H1 (cell line): Measurements from ENCODE around the gene THAP11. TPM values are rescaled to one million over a fixed set of nuclear protein-coding genes. Genes with fewer than 3 reads are reported as not detected.

ENCODE experiments used
- CTCF ChIA-PET: fragments of 300-600 bp; sonication (Branson Sonifier 250); formaldehyde crosslinking; loops from one replicate; lab custom pipeline; 2021; ENCODE audit not compliant: partially characterized antibody; lab: Charles Lee
- POLR2A ChIA-PET: fragments of 300-600 bp; sonication (Branson Sonifier 250); formaldehyde crosslinking; loops from one replicate; lab custom pipeline; 2021; ENCODE audit warnings: inconsistent platforms; ENCODE audit not compliant: partially characterized antibody; lab: Charles Lee
- DNase-seq, 2 experiments: peaks; one replicate each; pipeline versions ENCODE4 v3.0.0 to v3.0.0-alpha.2; 2010 to 2022; ENCODE audit warnings: low spot score in 2 of 2, low read depth in 1 of 2, mixed read lengths in 1 of 2
- FAIRE-seq: peaks from 2 replicates; lab custom pipeline; 2011; peaks lifted over from hg19 to GRCh38; lab: Jason Lieb, UNC
- H2AFZ ChIP-seq: 2 replicates; pipeline ENCODE4 v1.8.1; 2012; ENCODE audit warnings: low read length, inconsistent platforms
- H2AK5ac ChIP-seq: 2 replicates; pipeline ENCODE4 v1.6.1; 2013; ENCODE audit warnings: low read depth, low read length
- H2BK120ac ChIP-seq: replicated peaks from 2 replicates; pipeline ENCODE3; 2013; ENCODE audit warnings: low read depth, low read length, inconsistent platforms
- H2BK12ac ChIP-seq: 2 replicates; pipeline ENCODE4 v1.6.1; 2013; ENCODE audit warnings: low read depth, low read length
- H2BK15ac ChIP-seq: 2 replicates; pipeline ENCODE4 v1.6.1; 2013; ENCODE audit warnings: low read length
- H2BK20ac ChIP-seq: 2 replicates; pipeline ENCODE4 v1.6.1; 2013; ENCODE audit warnings: low read length
- H2BK5ac ChIP-seq: 2 replicates; pipeline ENCODE4 v1.6.1; 2013; ENCODE audit warnings: low read depth, low read length
- H3K14ac ChIP-seq: 2 replicates; pipeline ENCODE4 v1.6.1; 2013; ENCODE audit warnings: inconsistent platforms; ENCODE audit not compliant: insufficient read length
- H3K18ac ChIP-seq: 2 replicates; pipeline ENCODE4 v1.6.1; 2013; ENCODE audit warnings: low read length; ENCODE audit errors: extremely low read depth
- H3K23ac ChIP-seq: 2 replicates; pipeline ENCODE4 v1.6.1; 2013; ENCODE audit warnings: inconsistent platforms; ENCODE audit not compliant: insufficient read length
- H3K23me2 ChIP-seq: 2 replicates; pipeline ENCODE4 v1.6.1; 2013; ENCODE audit warnings: low read depth, low read length
- H3K27ac ChIP-seq: 2 replicates; pipeline ENCODE4 v1.6.1; 2011; ENCODE audit warnings: low read depth, low read length, inconsistent platforms
- H3K27me3 ChIP-seq, 4 experiments: replicated peaks in 1 of 4; 1 replicate in 1 of 4; 2 replicates in 3 of 4; pipeline versions ENCODE4 v1.6.1 to v1.8.1; 2011 to 2013; ENCODE audit warnings: low read length in 3 of 4, mild to moderate bottlenecking in 3 of 4, inconsistent platforms in 2 of 4, mixed read lengths in 2 of 4, moderate library complexity in 1 of 4; ENCODE audit not compliant: control insufficient read depth in 3 of 4, insufficient read depth in 3 of 4; ENCODE audit errors: extremely low read depth in 1 of 4
- H3K36me3 ChIP-seq, 4 experiments: 2 replicates each; pipeline versions ENCODE4 v1.6.1 to v1.8.1; 2011 to 2013; ENCODE audit warnings: mild to moderate bottlenecking in 4 of 4, low read length in 3 of 4, moderate library complexity in 2 of 4, control low read depth in 1 of 4, inconsistent platforms in 1 of 4; ENCODE audit not compliant: insufficient read depth in 4 of 4, control insufficient read depth in 2 of 4
- H3K4ac ChIP-seq: replicated peaks from 2 replicates; pipeline ENCODE3; 2013; ENCODE audit warnings: low read length, low read depth, mixed read lengths, inconsistent platforms; ENCODE audit not compliant: insufficient read length
- H3K4me1 ChIP-seq, 4 experiments: replicated peaks in 1 of 4; 1 replicate in 1 of 4; 2 replicates in 3 of 4; pipeline versions ENCODE4 v1.6.1 to v1.8.1; 2011 to 2013; ENCODE audit warnings: low read length in 3 of 4, inconsistent platforms in 2 of 4, mixed read lengths in 1 of 4; ENCODE audit not compliant: insufficient read depth in 4 of 4, control insufficient read depth in 3 of 4
- H3K4me2 ChIP-seq, 2 experiments: 2 replicates each; pipeline versions ENCODE4 v1.6.1 to v1.8.1; 2011 to 2013; ENCODE audit warnings: low read depth in 2 of 2, low read length in 2 of 2, control low read depth in 1 of 2, inconsistent platforms in 1 of 2, mild to moderate bottlenecking in 1 of 2; ENCODE audit not compliant: insufficient read depth in 1 of 2
- H3K4me3 ChIP-seq, 4 experiments: fragments of 200-600, 300-600 bp in 1 of 4; sonication (generic), shearing (Covaris generic), sonication (Bioruptor Twin) in 1 of 4; 2 replicates each; pipeline versions ENCODE4 v1.5.1 to v1.8.1; 2011 to 2016; ENCODE audit warnings: low read length in 4 of 4, low read depth in 3 of 4, control low read depth in 2 of 4, inconsistent platforms in 2 of 4, mild to moderate bottlenecking in 2 of 4, mixed read lengths in 1 of 4, moderate library complexity in 1 of 4; ENCODE audit not compliant: insufficient read depth in 2 of 4; ENCODE audit errors: extremely low read depth in 1 of 4
- H3K56ac ChIP-seq: replicated peaks from 2 replicates; pipeline ENCODE3; 2013; ENCODE audit warnings: low read depth, mild to moderate bottlenecking, mixed read lengths, low read length, inconsistent platforms; ENCODE audit not compliant: insufficient read length
- H3K79me1 ChIP-seq: 2 replicates; pipeline ENCODE4 v1.6.1; 2013; ENCODE audit warnings: low read depth, low read length, control low read depth
- H3K79me2 ChIP-seq, 2 experiments: 2 replicates each; pipeline versions ENCODE4 v1.6.1 to v1.8.1; 2012 to 2013; ENCODE audit warnings: low read length in 2 of 2, mild to moderate bottlenecking in 2 of 2, inconsistent platforms in 1 of 2; ENCODE audit not compliant: insufficient read depth in 2 of 2, control insufficient read depth in 1 of 2
- H3K9ac ChIP-seq, 4 experiments: replicated peaks in 1 of 4; 1 replicate in 1 of 4; 2 replicates in 3 of 4; pipeline versions ENCODE4 v1.6.1 to v1.8.1; 2011 to 2013; ENCODE audit warnings: low read depth in 3 of 4, low read length in 3 of 4, control low read depth in 2 of 4, mild to moderate bottlenecking in 2 of 4, moderate library complexity in 2 of 4, inconsistent platforms in 1 of 4; ENCODE audit errors: extremely low read depth in 1 of 4
- H3K9me3 ChIP-seq, 2 experiments: 2 replicates each; pipeline versions ENCODE4 v1.6.1 to v1.8.1; 2012 to 2013; ENCODE audit warnings: mild to moderate bottlenecking in 2 of 2, moderate library complexity in 2 of 2, control low read depth in 1 of 2, inconsistent platforms in 1 of 2, low read depth in 1 of 2, low read length in 1 of 2, mixed read lengths in 1 of 2; ENCODE audit not compliant: insufficient read depth in 2 of 2
- H4K20me1 ChIP-seq, 2 experiments: replicated peaks in 1 of 2; 2 replicates each; pipeline versions ENCODE3 to v1.8.1; 2011 to 2013; ENCODE audit warnings: inconsistent platforms in 2 of 2, low read length in 2 of 2, mild to moderate bottlenecking in 1 of 2; ENCODE audit not compliant: insufficient read depth in 2 of 2, control insufficient read depth in 1 of 2
- H4K5ac ChIP-seq: 2 replicates; pipeline ENCODE4 v1.6.1; 2013; ENCODE audit warnings: low read length, low read depth, mixed read lengths, inconsistent platforms; ENCODE audit not compliant: insufficient read length
- H4K8ac ChIP-seq: 2 replicates; pipeline ENCODE4 v1.8.0; 2013; ENCODE audit warnings: mild to moderate bottlenecking, moderate library complexity, low read length, inconsistent platforms; ENCODE audit not compliant: insufficient read depth; ENCODE audit errors: extremely low read depth
- H4K91ac ChIP-seq: replicated peaks from 2 replicates; pipeline ENCODE3; 2013; ENCODE audit warnings: low read length, mixed read lengths, inconsistent platforms; ENCODE audit not compliant: insufficient read length
- KDM5A ChIP-seq: fragments of 200-600 bp; IDR thresholded peaks from 2 replicates; pipeline ENCODE4 v1.7.1; 2012; ENCODE audit warnings: mild to moderate bottlenecking, low read length, inconsistent platforms, mixed read lengths
- USF2 ChIP-seq: IDR thresholded peaks from 2 replicates; pipeline ENCODE4 v1.6.1; 2011; ENCODE audit warnings: low read length, improper control_type of control experiment
- WGBS, 2 experiments: shearing (Covaris generic) in 1 of 2; methylation state at CpG; one replicate each; pipeline versions ENCODE4 v1.1.6 to v1.1.7; 2013 to 2015; ENCODE audit warnings: low lambda C conversion rate in 2 of 2, mixed read lengths in 2 of 2, inconsistent platforms in 1 of 2, low coverage in 1 of 2, missing lambda C conversion rate in 1 of 2; ENCODE audit not compliant: insufficient replicate concordance in 2 of 2, insufficient coverage in 1 of 2, insufficient read length in 1 of 2; ENCODE audit errors: extremely low coverage in 1 of 2, missing lambda C conversion rate in 1 of 2; 5-methylcytosine and 5-hydroxymethylcytosine counted together
- polyA plus RNA-seq, 7 experiments: library from polyadenylated mRNA; depleted of rRNA in 3 of 7; stranded (reverse) in 5 of 7; unstranded in 2 of 7; fragments of >200 nt in 5 of 7; fragments of 200-250 nt in 2 of 7; gene quantifications; 1 replicate in 5 of 7; 2 replicates in 1 of 7; 4 replicates in 1 of 7; pipeline versions ENCODE4 v1.2.1 to v1.2.3, GENCODE V29; 2011 to 2013; ENCODE audit warnings: missing spikeins in 2 of 7, mixed read lengths in 2 of 7
- total RNA-seq: library from RNA; stranded (reverse); fragmentation: NEBNext Ultra II Directional; extraction: Animal tissue kit (Norgen Biotek cat#: 25700); gene quantifications from 2 replicates; pipeline ENCODE4 v1.2.1, GENCODE V29; 2021

Gene THAP11
- total and polyA plus RNA-seq, 2 of the 8 experiments (the other 6 are each of a cell fraction or from before 2014, with no cell fraction given) = 50.8 to 54.8 TPM

GRCh38 chr16:67883146-67883871 lies 41.2 kb downstream of the THAP11 start:
- no peaks in the 10 kb centered on the region for H3K27me3 ChIP-seq
- H3K56ac ChIP-seq = no peak overlapping the region
- no peak overlapping the region for H3K4me3 ChIP-seq
- H3K79me2 ChIP-seq = no peaks in the 10 kb centered on the region
- POLR2A ChIA-PET = interaction anchor here (0.6 to 6.3 kb wide), 13 partner anchors 9 to 525 kb away, joined by 3 to 45 read pairs (median 4); partner anchors contain the start of genes CTRL, EDC4, LCAT and PSKH1
- H3K79me1 ChIP-seq = no peaks in the 10 kb centered on the region
- no peak overlapping the region for H4K91ac ChIP-seq
- no peak for FAIRE-seq
- 0 out of 2 replicates have a peak, but pooled peaks have one; percentile 2 for TF ChIP-seq USF2
- TF ChIP-seq KDM5A = no peak
- no peak overlapping the region for H3K23ac ChIP-seq
- no peak overlapping the region for H2BK20ac ChIP-seq
- H3K4me2 ChIP-seq = no peak overlapping the region
- H2AK5ac ChIP-seq = no peak overlapping the region
- H2AFZ ChIP-seq = no peak overlapping the region
- peaks cover 11 to 17% of the 10 kb centered on the region in 2 experiments for H4K20me1 ChIP-seq
- H3K4ac ChIP-seq = no peak overlapping the region
- H2BK5ac ChIP-seq = no peak overlapping the region; the same call in 1 of the 2 replicates
- H3K27ac ChIP-seq = no peak overlapping the region
- H3K9me3 ChIP-seq = no peaks in the 10 kb centered on the region
- H2BK12ac ChIP-seq = no peak overlapping the region
- no peak overlapping the region for H3K18ac ChIP-seq
- 69% methylated on average over 4 of the region's 6 CpGs; no CpG with 5 or more reads in 1 of the 2 experiments for WGBS, 2 experiments
- H4K8ac ChIP-seq = no peak overlapping the region
- no peak overlapping the region for H2BK120ac ChIP-seq
- 0 out of 2 replicates have a peak, but pooled peaks cover 2% of the 10 kb centered on the region for H3K23me2 ChIP-seq
- peaks cover 5 to 15% (median 11%) of the 10 kb centered on the region in 4 experiments for H3K4me1 ChIP-seq
- no peak overlapping the region for H3K9ac ChIP-seq
- CTCF ChIA-PET = interaction anchor here (0.7 to 21.8 kb wide), 47 partner anchors 8 to 357 kb away, joined by 3 to 623 read pairs (median 5); partner anchors contain the start of genes CENPT, CTRL, DDX28 and DPEP2NB
- no peak overlapping the region for H3K14ac ChIP-seq
- no peak overlapping the region for H2BK15ac ChIP-seq
- no peak for DNase-seq
- H3K36me3 ChIP-seq = peaks cover 30 to 46% (median 37%) of the 10 kb centered on the region in 4 experiments
- no peak overlapping the region for H4K5ac ChIP-seq
